HG02642 (cell line): ENCODE data around the gene MADD.

Experiments
- ATAC-seq: cut with Tn5 transposase; IDR thresholded peaks from one replicate; pipeline ENCODE4 v1.9.1; 2021; ENCODE audit warnings: mild to moderate bottlenecking; ENCODE audit not compliant: unreplicated experiment, poor library complexity

The MADD gene

DNA sequence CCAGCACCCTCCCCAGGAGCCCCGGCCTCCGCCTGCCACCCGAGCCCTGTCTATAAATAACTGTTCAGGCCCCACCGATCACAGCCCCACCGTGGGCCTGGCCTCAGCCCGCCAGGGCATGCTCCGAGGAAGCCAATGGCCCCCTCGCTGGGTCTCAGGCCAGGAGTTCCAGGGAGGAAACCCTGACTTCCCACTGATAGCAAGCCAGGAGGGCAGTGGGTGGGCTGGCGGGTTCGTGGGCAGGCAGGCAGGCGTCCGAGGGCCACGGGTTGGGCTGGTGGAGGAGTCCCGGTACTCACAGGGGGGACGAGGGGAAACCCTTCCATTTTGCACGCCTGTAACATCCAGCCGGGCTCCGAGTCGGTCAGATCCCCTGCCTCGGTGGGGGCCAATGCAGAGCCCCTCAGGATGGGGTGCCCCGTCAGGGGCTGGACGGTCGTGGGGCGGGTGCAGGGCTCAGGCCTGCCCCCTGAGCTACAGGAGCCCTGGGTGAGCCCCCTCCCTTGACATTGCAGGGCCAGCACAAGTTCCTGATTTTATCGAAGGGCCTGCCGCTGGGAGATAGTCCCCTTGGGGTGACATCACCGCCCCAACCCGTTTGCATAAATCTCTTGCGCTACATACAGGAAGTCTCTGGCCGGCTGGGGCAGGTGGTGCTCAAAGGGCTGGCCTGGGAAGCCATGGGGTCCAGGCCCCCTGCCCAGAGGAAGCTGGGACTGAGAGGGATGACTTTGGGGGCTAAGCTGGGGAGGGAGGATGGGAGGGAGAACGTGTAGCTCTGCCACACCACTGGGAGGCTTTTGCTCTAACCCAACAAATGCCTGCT is 108.3 kb downstream of the MADD start, which contains the start of gene SPI1:
Gene SPI1, minus strand, starts transcription at position 538 of the 826 bp plus-strand sequence. Its CDS starts 194 bp downstream, at position 344.
- peak; percentile 81 for ATAC-seq

DNA sequence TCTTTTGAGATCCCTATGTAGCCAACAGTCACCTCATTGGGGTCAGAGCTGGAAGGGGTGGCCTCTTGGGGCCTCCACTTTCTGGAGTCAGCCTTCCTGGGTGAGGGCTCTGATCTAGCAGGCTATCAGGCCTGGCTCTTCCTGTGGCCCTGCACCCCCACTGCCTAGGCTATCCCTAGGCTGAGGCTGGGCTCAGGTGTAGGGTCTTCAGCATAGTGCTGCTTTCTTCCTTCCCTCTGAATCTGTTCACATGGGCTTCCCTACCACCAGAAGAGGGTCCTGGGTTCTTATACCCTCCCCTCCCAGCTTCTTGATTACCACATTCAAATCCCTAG is 108.9 kb downstream of the MADD start:
- peak; percentile 6 for ATAC-seq

DNA sequence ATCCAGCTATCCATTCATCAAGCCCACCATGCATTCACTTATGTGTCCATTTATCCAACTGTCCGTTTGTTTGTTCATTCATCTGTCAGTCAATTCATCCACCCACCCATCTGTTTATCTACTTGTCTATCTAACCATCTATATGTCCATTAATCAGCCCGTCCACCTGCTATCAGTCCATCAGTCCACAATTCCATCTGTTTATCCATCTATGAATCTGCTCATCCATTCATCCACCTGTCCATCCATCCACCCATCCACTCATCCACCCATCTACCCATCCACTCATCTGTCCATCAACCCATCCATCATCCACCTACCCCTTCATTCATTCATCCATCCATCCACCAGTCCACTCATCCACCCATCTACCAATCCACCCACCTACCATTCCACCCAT is 109.4 kb downstream of the MADD start:
- no peak for ATAC-seq
